Smooth muscle cell (in vitro differentiated cells): ENCODE data around the gene MRFAP1. TPM values are rescaled to one million over a fixed set of nuclear protein-coding genes. Genes with fewer than 3 reads are reported as not detected.

Source experiments
- DNase-seq: peaks from one replicate; lab custom pipeline; 2025; ENCODE audit not compliant: unreplicated experiment; lab: John Stamatoyannopoulos, UW
- H2AFZ ChIP-seq: fragments of 200-600 bp; sonication (generic); 2 replicates; pipeline ENCODE4 v1.6.0; 2016; ENCODE audit warnings: antibody characterized with exemption, low read depth, mild to moderate bottlenecking
- H3F3A ChIP-seq: fragments of 200-600 bp; sonication (generic); 2 replicates; pipeline ENCODE4 v1.6.0; 2017; ENCODE audit warnings: antibody characterized with exemption, low read depth
- H3K27ac ChIP-seq: fragments of 200-600 bp; sonication (generic); 2 replicates; pipeline ENCODE4 v1.5.1; 2016; ENCODE audit warnings: low read depth, mild to moderate bottlenecking
- H3K27me3 ChIP-seq: fragments of 200-600 bp; sonication (generic); 2 replicates; pipeline ENCODE4 v1.6.1; 2016; ENCODE audit warnings: low read depth, mild to moderate bottlenecking
- H3K36me3 ChIP-seq: fragments of 200-600 bp; sonication (generic); 2 replicates; pipeline ENCODE4 v1.5.1; 2016; ENCODE audit warnings: low read depth
- H3K4me1 ChIP-seq: fragments of 200-600 bp; sonication (generic); 2 replicates; pipeline ENCODE4 v1.5.1; 2016; ENCODE audit warnings: low read depth
- H3K4me2 ChIP-seq: fragments of 200-600 bp; sonication (generic); 2 replicates; pipeline ENCODE4 v1.6.0; 2016; ENCODE audit warnings: mild to moderate bottlenecking
- H3K4me3 ChIP-seq: fragments of 200-600 bp; sonication (generic); 2 replicates; pipeline ENCODE4 v1.5.1; 2016; ENCODE audit warnings: mild to moderate bottlenecking
- H3K79me2 ChIP-seq: fragments of 200-600 bp; sonication (generic); 2 replicates; pipeline ENCODE4 v1.6.0; 2016; ENCODE audit warnings: low read depth, mild to moderate bottlenecking
- H3K9ac ChIP-seq: fragments of 200-600 bp; sonication (generic); 2 replicates; pipeline ENCODE4 v1.6.0; 2016; ENCODE audit warnings: low read depth
- H3K9me3 ChIP-seq: fragments of 200-600 bp; sonication (generic); replicated peaks from 2 replicates; pipeline ENCODE4 v1.5.1; 2016; ENCODE audit warnings: low read depth
- H4K20me1 ChIP-seq: fragments of 200-600 bp; sonication (generic); 2 replicates; pipeline ENCODE4 v1.6.0; 2016; ENCODE audit warnings: low read depth
- CTCF ChIP-seq: fragments of 200-600 bp; sonication (generic); IDR thresholded peaks from 2 replicates; pipeline ENCODE4 v1.5.1; 2017; ENCODE audit warnings: borderline replicate concordance, mild to moderate bottlenecking, antibody characterized with exemption; ENCODE audit not compliant: insufficient read depth, poor library complexity, severe bottlenecking
- WGBS: methylation state at CpG from one replicate; pipeline ENCODE4 v1.1.7; 2016; ENCODE audit warnings: low lambda C conversion rate; 5-methylcytosine and 5-hydroxymethylcytosine counted together
- polyA plus RNA-seq: library from polyadenylated mRNA; unstranded; fragments of >200 nt; fragmentation: Nextera tagmentation; extraction: Ambion mirVana; gene quantifications from 2 replicates; pipeline ENCODE4 v1.2.1, GENCODE V29; 2016
- total RNA-seq: library from RNA; depleted of rRNA; stranded (reverse); fragments of >200 nt; gene quantifications from 2 replicates; pipeline ENCODE4 v1.2.3, GENCODE V29; 2014

The MRFAP1 gene
- total and polyA plus RNA-seq, 2 experiments from 2014 or later: 165 to 206 TPM

GRCh38 chr4:6607368-6608055 lies 33.0 kb upstream of the MRFAP1 start:
- no peak for TF ChIP-seq CTCF
- Histone ChIP-seq H3K9ac (no peak overlapping the region), H3K9me3 (peaks cover 3% of the 10 kb centered on the region), H3K36me3 (peaks cover 4% of the 10 kb centered on the region), H3K4me3 (no peak overlapping the region), H3K4me2 (no peak overlapping the region), H3F3A (no peaks in the 10 kb centered on the region), H3K4me1 (no peaks in the 10 kb centered on the region), H3K27me3 (no peaks in the 10 kb centered on the region), H4K20me1 (no peaks in the 10 kb centered on the region), H3K27ac (no peak overlapping the region), H3K79me2 (no peaks in the 10 kb centered on the region), H2AFZ (no peak overlapping the region)
- 92% methylated on average over 13 of the region's 13 CpGs for WGBS
- no peak for DNase-seq

GRCh38 chr4:6608758-6609414 lies 31.6 kb upstream of the MRFAP1 start:
- Histone ChIP-seq H3K9me3 (peaks cover 3% of the 10 kb centered on the region), H3K9ac (no peak overlapping the region), H3F3A (no peaks in the 10 kb centered on the region), H3K27me3 (no peaks in the 10 kb centered on the region), H3K27ac (no peak overlapping the region), H3K79me2 (no peaks in the 10 kb centered on the region), H3K36me3 (peaks cover 4% of the 10 kb centered on the region), H2AFZ (no peak overlapping the region), H3K4me2 (no peak overlapping the region), H3K4me3 (no peak overlapping the region), H4K20me1 (no peaks in the 10 kb centered on the region), H3K4me1 (no peaks in the 10 kb centered on the region)
- no peak for DNase-seq
- no peak for TF ChIP-seq CTCF
- WGBS: 86% methylated on average over 27 of the region's 28 CpGs

DNA sequence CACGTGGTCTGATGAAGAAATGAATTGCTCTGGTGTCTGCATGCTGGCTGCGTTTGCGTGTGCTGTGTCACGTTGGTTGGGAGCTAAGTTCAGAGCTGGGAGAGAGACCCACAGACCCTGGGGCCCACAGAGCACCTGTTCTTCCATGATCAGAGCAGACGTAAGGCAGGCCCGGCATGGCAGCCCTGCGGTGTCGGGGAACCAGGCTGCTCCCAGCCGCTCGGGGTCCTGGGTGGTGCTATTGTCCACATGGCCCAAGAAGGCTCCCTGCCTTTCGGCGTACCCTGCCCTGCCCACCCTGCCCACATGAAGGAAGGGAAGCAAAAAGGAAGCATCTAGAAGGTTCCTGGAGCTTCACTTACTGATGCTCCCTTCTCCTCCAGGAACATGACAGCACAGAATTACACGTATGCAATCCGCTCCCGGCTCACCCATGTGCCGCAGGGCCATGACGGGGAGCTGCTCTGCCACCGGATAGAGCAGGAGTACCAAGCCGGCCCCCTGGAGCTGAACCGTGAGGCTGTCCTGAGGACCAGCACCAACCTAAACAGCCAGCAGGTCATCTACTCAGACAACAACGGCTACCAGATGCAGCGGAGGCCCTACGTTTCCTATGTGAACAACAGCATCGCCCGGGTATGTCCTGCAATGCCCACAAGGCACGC lies 30.9 kb upstream of the MRFAP1 start:
- H3K4me1 ChIP-seq: no peaks in the 10 kb centered on the region
- no peaks in the 10 kb centered on the region for H4K20me1 ChIP-seq
- H2AFZ ChIP-seq: no peak overlapping the region
- H3K9me3 ChIP-seq: peaks cover 3% of the 10 kb centered on the region
- H3K27me3 ChIP-seq: no peaks in the 10 kb centered on the region
- WGBS: 96% methylated on average over 26 of the region's 26 CpGs
- H3K36me3 ChIP-seq: peaks cover 4% of the 10 kb centered on the region
- H3K9ac ChIP-seq: no peak overlapping the region
- no peak for DNase-seq
- no peak overlapping the region for H3K27ac ChIP-seq
- H3K4me2 ChIP-seq: no peak overlapping the region
- H3K4me3 ChIP-seq: no peak overlapping the region
- no peak for TF ChIP-seq CTCF
- no peaks in the 10 kb centered on the region for H3K79me2 ChIP-seq
- H3F3A ChIP-seq: no peaks in the 10 kb centered on the region
